Hepatocyte (in vitro differentiated cells): ENCODE data around the gene TRIM44.
"Not testable (repeated sequence)": the region's sequence is repeated elsewhere in the genome, so short reads cannot be mapped to it uniquely, and the experiment has no call there.

ENCODE experiments used
- EZH2phosphoT487 ChIP-seq: fragments of 200-600 bp; sonication (generic); IDR thresholded peaks from one replicate; pipeline ENCODE4 v1.6.1; 2018; ENCODE audit warnings: antibody characterized with exemption, mild to moderate bottlenecking, low read depth, moderate library complexity; ENCODE audit not compliant: unreplicated experiment, severe bottlenecking
- TF ChIP-seq, protein P1 (sequence below): fragments of 200-600 bp; sonication (generic); IDR thresholded peaks from 2 replicates; pipeline ENCODE4 v1.5.1; 2016; ENCODE audit warnings: antibody characterized with exemption, mild to moderate bottlenecking; ENCODE audit not compliant: poor library complexity

DNA sequence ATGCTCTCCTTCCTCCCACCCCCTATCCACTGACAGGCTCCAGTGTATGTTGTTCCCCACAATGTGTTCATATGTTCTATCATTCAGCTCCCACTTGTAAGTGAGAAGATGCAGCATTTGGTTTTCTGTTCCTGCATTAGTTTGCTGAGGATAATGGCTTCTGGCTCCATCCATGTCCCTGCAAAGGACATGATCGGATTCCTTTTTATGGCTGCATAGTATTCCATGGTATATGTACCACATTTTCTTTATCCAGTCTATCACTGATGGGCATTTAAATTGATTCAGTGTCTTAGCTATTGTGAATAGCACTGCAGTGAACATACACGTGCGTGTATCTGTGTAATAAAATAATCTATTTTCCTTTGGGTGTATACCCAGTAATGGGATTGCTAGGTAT lies 5.8 kb downstream of the TRIM44 start:
- TF ChIP-seq, protein P1, sequence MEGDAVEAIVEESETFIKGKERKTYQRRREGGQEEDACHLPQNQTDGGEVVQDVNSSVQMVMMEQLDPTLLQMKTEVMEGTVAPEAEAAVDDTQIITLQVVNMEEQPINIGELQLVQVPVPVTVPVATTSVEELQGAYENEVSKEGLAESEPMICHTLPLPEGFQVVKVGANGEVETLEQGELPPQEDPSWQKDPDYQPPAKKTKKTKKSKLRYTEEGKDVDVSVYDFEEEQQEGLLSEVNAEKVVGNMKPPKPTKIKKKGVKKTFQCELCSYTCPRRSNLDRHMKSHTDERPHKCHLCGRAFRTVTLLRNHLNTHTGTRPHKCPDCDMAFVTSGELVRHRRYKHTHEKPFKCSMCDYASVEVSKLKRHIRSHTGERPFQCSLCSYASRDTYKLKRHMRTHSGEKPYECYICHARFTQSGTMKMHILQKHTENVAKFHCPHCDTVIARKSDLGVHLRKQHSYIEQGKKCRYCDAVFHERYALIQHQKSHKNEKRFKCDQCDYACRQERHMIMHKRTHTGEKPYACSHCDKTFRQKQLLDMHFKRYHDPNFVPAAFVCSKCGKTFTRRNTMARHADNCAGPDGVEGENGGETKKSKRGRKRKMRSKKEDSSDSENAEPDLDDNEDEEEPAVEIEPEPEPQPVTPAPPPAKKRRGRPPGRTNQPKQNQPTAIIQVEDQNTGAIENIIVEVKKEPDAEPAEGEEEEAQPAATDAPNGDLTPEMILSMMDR = not testable (repeated sequence)
- TF ChIP-seq EZH2phosphoT487 = not testable (repeated sequence)
